Fibroblast of gingiva (primary cell): ENCODE data around the gene SCGB1C2.
"Not testable (repeated sequence)": the region's sequence is repeated elsewhere in the genome, so short reads cannot be mapped to it uniquely, and the experiment has no call there.

Source experiments
- DNase-seq: peaks from one replicate; pipeline ENCODE4 v3.0.0-alpha.2; 2011; ENCODE audit warnings: low read depth

The SCGB1C2 gene

DNA sequence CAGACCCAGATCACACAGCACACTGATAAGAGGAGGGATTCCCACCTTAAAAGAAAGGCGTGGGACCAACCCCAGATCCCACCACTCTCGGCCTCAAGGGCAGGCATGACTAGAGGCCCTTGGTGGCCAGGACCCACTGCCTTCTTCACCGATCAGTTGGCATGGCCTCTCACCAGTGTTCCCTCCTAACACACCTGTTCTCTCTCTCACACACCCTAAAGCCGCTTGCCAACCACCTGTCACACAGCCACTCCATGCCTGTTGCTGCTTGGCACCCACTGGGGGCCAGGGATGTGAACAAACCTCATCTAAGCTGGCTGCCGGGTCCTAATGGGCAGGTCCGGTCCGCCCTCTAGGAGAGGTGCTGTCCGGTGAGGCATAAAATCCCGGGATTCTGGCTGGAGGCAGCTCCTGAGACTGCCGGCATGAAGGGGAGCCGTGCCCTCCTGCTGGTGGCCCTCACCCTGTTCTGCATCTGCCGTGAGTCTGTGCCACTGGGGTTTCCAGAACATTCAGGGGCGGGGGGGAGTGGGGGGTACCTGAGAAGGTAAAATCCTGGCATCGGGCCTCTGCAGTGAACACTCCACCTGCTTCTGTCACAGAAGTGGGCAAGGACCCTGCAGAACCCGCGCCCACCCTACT, at the start of gene SCGB1C2:
Gene SCGB1C2 (plus strand): TSS at position 404 of the 642 bp plus-strand sequence. CDS start 22 bp downstream, at position 426.
- DNase-seq, result not testable (repeated sequence)

DNA sequence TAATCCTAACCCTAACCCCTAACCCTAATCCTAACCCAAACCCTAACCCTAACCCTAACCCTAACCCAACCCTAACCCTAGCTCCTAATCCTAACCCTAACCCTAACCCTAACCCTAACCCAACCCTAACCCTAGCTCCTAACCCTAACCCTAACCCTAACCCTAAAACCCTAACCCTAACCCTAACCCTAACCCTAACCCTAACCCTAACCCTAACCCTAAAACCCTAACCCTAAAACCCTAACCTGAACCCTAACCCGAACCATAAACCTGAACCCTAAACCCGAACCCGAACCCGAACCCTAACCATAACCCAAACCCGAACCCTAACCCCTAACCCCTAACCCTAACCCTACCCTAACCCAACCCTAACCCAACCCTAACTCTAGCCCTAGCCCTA, 24.3 kb upstream of the SCGB1C2 start:
- not testable (repeated sequence) for DNase-seq

DNA sequence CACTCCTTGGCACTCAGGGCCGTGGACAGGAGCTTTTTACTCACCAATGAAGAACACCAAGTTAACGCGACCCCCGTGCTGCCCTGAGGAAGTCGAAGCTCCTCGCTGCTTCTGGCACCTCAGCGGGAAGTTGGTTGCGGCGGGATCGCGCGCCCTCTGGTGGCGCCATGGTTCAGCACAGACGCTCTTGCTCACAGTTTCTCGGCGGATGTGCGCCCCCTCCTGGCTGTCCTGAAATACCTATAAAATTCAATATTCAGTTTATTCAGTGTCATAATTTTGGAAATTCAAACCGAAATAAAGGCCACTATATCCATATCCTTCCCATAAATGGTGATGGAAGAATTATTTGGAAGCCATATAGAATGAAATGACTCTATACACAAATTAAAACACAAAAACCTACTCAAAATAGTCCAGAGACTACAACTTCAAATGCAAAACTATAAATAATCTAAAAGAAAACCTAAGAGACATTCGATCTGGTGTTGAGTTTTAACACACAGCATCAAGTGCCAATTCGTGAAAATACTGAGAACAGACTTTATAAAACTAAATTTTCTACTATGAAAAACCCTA, 18.9 kb upstream of the SCGB1C2 start:
- not testable (repeated sequence) for DNase-seq

- not testable (repeated sequence) for DNase-seq
These were observed 3.4 kb upstream of the SCGB1C2 start for GRCh38 chr17:133932-134331.

GRCh38 chr17:134332-134785, 3.0 kb upstream of the SCGB1C2 start:
- DNase-seq, result not testable (repeated sequence)

- not testable (repeated sequence) for DNase-seq
These were observed 2.3 kb upstream of the SCGB1C2 start for GRCh38 chr17:135022-135421.

GRCh38 chr17:135895-136294, 1.5 kb upstream of the SCGB1C2 start:
- DNase-seq, result not testable (repeated sequence)

DNA sequence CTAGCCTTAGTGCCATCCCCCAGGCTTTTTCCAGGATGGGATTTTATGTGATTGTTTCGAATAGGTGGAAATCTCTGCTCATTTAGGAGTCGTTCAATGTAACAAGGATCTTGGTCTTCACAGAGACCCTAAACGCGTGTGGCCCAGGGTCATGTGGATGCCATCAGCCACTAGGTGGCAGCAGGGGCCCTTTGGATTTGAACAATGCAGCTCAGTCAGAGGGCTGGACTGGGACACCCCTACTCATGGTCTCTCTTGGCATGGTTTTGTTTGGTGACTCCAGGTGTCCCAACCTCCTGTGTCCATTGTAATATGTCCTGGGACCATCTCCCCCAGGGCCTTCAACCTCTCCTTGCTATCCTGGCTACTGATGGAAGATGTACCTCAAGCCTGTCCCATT, 838 bp upstream of the SCGB1C2 start:
- not testable (repeated sequence) for DNase-seq

DNA sequence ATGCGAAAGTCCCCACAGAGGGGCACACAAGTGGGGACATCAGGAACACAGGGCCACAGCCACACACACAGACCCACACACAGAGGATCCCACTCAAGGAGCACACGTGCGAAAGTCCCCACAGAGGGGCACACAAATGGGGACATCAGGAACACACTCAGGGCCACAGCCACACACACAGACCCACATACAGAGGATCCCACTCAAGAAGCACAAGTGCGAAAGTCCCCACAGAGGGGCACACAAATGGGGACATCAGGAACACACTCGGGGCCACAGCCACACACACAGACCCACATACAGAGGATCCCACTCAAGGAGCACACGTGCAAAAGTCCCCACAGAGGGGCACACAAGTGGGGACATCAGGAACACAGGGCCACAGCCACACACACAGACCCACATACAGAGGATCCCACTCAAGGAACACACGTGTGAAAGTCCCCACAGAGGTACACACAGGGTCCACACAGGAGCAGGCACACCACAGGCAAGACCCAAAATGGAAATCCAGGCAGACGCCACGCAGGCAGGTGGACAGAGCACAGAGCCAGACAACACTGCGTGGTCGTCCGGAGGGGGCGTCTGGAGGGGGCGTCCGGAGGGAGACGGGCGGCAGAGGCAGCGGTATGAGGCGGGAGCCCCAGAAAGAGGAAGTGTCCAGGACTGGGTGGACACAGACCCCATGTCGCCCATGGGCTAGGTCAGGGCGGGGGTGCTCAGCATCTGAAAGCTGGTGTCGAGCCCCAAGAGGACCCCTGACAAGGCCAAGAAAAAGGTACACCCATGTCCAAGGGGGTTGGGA, 2.2 kb downstream of the SCGB1C2 start:
- not testable (repeated sequence) for DNase-seq

- no peak for DNase-seq
These were observed 4.8 kb downstream of the SCGB1C2 start for GRCh38 chr17:142102-142661.

DNA sequence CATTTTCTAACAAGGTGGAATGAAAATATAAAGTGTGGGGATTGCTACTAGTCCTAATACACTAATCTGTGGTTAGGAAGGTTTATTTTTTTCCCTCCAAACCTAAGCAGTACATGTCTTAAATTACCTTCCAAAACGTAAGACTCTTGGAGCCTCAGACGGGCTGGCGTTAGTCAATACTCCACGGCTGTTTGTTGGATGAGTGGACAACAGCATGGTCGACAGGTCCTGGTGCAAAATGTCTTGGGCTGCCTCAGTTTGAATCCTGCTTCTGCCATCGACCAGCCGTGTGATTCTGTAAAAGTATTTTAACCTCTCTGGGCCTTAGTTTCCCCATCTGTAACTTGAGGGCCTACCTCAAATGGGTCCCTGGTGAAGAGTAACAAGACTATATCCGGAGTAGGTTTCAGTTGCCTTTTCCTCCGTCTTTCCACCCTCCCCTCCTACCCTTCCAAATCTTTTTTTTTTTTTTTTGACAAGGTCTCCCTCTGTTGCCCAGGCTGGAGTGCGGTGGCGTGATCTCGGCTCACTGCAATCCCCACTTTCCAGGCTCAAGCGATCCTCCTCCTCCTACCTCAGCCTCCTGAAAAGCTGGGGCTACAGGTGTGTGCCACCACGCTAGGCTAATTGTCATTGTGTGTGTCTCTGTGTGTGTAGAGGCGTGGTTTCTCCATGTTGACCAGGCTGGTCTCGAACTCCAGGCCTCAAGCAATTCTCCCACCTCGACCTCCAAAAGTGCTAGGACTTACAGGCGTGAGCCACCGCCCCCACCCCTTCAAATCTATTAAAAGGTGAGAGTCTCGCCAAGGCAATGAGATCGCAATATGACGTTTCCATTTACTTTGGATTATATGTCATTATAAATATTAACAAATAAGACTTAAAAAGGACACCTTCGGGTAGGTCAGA, 5.8 kb downstream of the SCGB1C2 start:
- no peak for DNase-seq

DNA sequence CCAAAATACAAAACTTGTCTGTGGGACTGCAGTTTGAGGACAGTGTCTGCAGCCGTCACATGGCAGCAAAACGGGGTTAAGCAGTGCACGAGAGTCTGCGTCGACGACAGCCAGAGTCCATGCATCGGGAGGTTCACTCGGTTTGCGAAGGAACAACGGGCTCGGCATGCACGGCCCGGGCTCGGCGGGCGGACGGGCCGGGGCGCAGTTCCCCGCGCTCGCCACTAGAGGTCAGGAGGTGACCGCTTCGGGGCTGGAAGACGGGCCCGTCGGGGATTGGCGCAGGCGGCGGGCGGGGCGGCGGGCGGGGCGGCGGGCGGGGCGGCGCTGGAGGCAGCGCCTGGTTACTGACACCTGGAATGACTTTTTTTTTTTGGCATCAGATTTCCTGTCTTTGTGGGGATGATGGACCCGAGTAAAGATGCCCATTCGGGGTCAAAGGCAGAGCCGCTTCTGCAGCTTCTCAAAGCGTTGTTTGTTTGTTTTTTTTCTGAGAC, 6.5 kb downstream of the SCGB1C2 start:
- DNase-seq, result peak; percentile 45

GRCh38 chr17:144936-145670, 7.7 kb downstream of the SCGB1C2 start:
- DNase-seq, result no peak

- DNase-seq, result no peak
These were observed 8.5 kb downstream of the SCGB1C2 start for GRCh38 chr17:145671-146541.

DNA sequence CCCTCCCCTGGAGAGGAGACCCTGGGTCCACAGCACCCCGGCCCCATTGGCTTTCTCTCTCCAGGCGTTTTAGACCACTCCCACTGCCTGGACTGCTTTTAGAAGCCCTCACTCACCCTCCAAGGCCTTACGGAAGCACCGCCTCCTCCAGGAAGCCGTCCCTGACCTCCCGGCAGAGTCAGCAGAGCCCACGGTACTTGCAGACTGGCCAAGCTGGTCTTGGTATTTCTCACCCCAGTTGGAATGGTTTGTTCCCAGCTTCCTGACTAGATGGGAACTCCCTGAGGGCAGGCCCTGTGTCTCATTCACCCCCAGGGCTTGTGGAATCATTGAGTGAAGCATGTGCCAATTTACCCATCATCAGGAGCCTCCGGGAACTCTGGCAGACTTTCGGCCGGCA, 9.2 kb downstream of the SCGB1C2 start:
- DNase-seq, result no peak

- DNase-seq, result no peak
These were observed 9.8 kb downstream of the SCGB1C2 start for GRCh38 chr17:146983-147761.

DNA sequence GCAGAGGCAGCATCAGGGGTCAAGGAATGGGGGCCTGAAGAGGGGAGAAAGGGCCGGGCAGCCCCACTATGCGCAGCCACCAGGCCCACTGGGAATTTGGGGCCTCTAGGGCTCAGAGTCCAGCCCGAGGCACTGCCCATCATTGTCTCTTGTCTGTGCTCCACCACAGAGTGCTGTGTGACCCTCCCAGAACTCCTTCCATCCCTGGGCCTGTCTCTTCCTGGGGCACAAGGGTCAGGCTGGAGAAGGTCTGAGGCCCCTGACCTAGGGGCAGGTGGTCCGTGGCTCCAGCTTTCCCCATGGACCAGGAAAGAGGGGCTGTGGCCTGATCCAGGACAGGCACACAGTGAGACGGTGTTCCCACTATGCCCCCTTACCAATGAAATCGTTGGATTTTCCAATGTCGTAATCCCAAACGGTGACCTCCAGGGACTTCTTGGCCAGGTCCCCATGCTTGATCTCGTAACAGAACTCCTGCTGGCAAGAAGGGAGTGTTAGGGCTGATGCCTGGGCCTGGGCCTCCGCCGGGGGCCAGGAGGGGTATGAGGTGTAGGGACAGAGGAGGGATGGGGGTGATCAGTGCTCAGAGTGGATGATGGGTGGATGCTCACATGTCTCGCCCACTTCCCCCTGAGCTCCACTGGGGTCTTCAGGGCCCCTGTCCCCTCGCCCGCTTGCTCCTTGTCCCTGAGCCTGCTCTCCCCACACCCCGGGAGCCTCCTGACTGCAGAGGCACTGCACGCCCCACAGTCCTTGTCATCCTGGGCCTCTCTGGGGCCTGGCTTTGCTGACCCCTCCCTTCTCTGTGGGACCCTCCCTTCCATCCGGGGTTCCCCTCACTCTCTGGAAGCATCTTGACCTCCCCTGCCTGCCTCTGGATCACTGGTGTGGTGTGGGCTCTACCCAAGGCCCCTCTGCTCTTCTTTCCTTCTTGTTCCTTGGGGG, 10.7 kb downstream of the SCGB1C2 start:
- no peak for DNase-seq

GRCh38 chr17:148757-149156, 11.4 kb downstream of the SCGB1C2 start:
- DNase-seq, result no peak
